Sigmoid colon (tissue), 7 donors: Measurements from ENCODE around the gene NRL. TPM values are rescaled to one million over a fixed set of nuclear protein-coding genes. Genes with fewer than 3 reads are reported as not detected.
A peak's percentile ranks its signal among the peaks of the same experiment; 100 is the strongest.
"Not testable (repeated sequence)": the region's sequence is repeated elsewhere in the genome, so short reads cannot be mapped to it uniquely, and the experiment has no call there.

Experiments
- DNase-seq: peaks from one replicate; pipeline ENCODE4 v3.0.0-alpha.2; 2019
- H3K27ac ChIP-seq, 4 donors: fragments of 200-600 bp; sonication (generic); one replicate each; pipeline ENCODE4 v1.5.1; 2016 to 2019; ENCODE audit warnings: mild to moderate bottlenecking in 1 of 4
- H3K27me3 ChIP-seq, 3 donors: fragments of 200-600 bp; sonication (generic); one replicate each; pipeline ENCODE4 v1.5.1; 2019; ENCODE audit warnings: mild to moderate bottlenecking in 1 of 3
- H3K36me3 ChIP-seq, 4 donors: fragments of 200-600 bp; sonication (generic); one replicate each; pipeline ENCODE4 v1.5.1; 2016 to 2019
- H3K4me1 ChIP-seq, 4 donors: fragments of 200-600 bp; sonication (generic); one replicate each; pipeline ENCODE4 v1.5.1; 2017 to 2019
- H3K4me3 ChIP-seq, 4 donors: fragments of 200-600 bp; sonication (generic); one replicate each; pipeline ENCODE4 v1.5.1; 2017 to 2019; ENCODE audit warnings: mild to moderate bottlenecking in 2 of 4, moderate library complexity in 1 of 4
- H3K9me3 ChIP-seq, 4 donors: fragments of 200-600 bp in 3 of 4; sonication (generic) in 3 of 4; one replicate each; pipeline versions ENCODE4 v1.5.1 to v1.6.1; 2013 to 2019
- CTCF ChIP-seq, 4 experiments: fragments of 450-650 bp in 3 of 4; fragments of 200-600 bp in 1 of 4; IDR thresholded peaks; one replicate each; pipeline ENCODE4 v1.5.1; 2016 to 2019; ENCODE audit warnings: antibody characterized with exemption in 4 of 4, mild to moderate bottlenecking in 3 of 4, moderate library complexity in 2 of 4
- EP300 ChIP-seq, 4 donors: sonication (generic); formaldehyde crosslinking; IDR thresholded peaks; one replicate each; pipeline ENCODE4 v1.6.1; 2017; ENCODE audit warnings: antibody characterized with exemption in 4 of 4
- POLR2A ChIP-seq, 2 donors: fragments of 450-650 bp; IDR thresholded peaks; one replicate each; pipeline ENCODE4 v1.6.1; 2016; ENCODE audit warnings: antibody characterized with exemption in 2 of 2, mild to moderate bottlenecking in 2 of 2, moderate library complexity in 2 of 2
- POLR2AphosphoS5 ChIP-seq, 4 donors: sonication (generic); formaldehyde crosslinking; IDR thresholded peaks; one replicate each; pipeline ENCODE4 v1.6.1; 2017; ENCODE audit warnings: antibody characterized with exemption in 4 of 4
- WGBS, 2 donors: extraction: QIAGEN DNeasy Blood & Tissue Kit; methylation state at CpG; one replicate each; pipeline ENCODE4 v1.1.7; 2013; 5-methylcytosine and 5-hydroxymethylcytosine counted together
- intact Hi-C: fragments of 100-400 bp; cut with DNase I; formaldehyde crosslinking; loops from one replicate; pipeline ENCODE4 v1.15.1; 2023
- polyA plus RNA-seq, 3 donors: library from polyadenylated mRNA; stranded (reverse); fragments of 200-250 nt; gene quantifications; one replicate each; pipeline ENCODE4 v1.2.3, GENCODE V29; 2013
- total RNA-seq, 4 donors: library from RNA; depleted of rRNA; stranded (reverse); fragments of >200 nt; gene quantifications; one replicate each; pipeline ENCODE4 v1.1.0, GENCODE V29; 2016
- donor health status: healthy with polysubstance abuse.
- donor health status: Bipolar disorder and iron deficiency.
- donor health status: healthy.

NRL gene
- total and polyA plus RNA-seq, 7 donors: 0.71 to 2.9 (median 1.8) TPM

- WGBS, 2 donors: 76 to 86% methylated on average over 9 of the region's 9 CpGs
- no peaks in the 10 kb centered on the region for H3K36me3 ChIP-seq
- H3K4me3 ChIP-seq: no peak overlapping the region
- H3K9me3 ChIP-seq: no peaks in the 10 kb centered on the region
- no peak for TF ChIP-seq POLR2AphosphoS5 (IDR thresholded peaks at IDR 0.05)
- no peak for TF ChIP-seq CTCF (IDR thresholded peaks at IDR 0.05)
- no peak for TF ChIP-seq EP300 (IDR thresholded peaks at IDR 0.05)
- no peak for TF ChIP-seq POLR2A (IDR thresholded peaks at IDR 0.05)
- no peak overlapping the region for H3K27ac ChIP-seq
- H3K27me3 ChIP-seq: no peaks in the 10 kb centered on the region
- intact Hi-C loops: loop anchor here (10.0 kb wide), 1 partner anchor 555 kb away; the partner anchor contains the start of genes THTPA and ZFHX2
- peaks cover 0 to 14% (median 5%) of the 10 kb centered on the region in 4 donors for H3K4me1 ChIP-seq
- DNase-seq: no peak
Observed at GRCh38 chr14:24110060-24110459, 4.7 kb downstream of the NRL start.

GRCh38 chr14:24108336-24108874 is 6.3 kb downstream of the NRL start:
- intact Hi-C loops: loop anchor here (1.0 to 5.0 kb wide), 2 partner anchors 50 to 96 kb away; no protein-coding TSS in a partner anchor
- H3K4me3 ChIP-seq: no peak overlapping the region
- peaks cover 0 to 12% (median 2%) of the 10 kb centered on the region in 4 donors for H3K4me1 ChIP-seq
- H3K27me3 ChIP-seq: no peaks in the 10 kb centered on the region
- H3K27ac ChIP-seq: peak overlapping the region in 1 of 4 donors; percentile 0
- TF ChIP-seq CTCF (IDR thresholded peaks at IDR 0.05): no peak
- TF ChIP-seq POLR2AphosphoS5 (IDR thresholded peaks at IDR 0.05): no peak
- no peak for TF ChIP-seq POLR2A (IDR thresholded peaks at IDR 0.05)
- TF ChIP-seq EP300 (IDR thresholded peaks at IDR 0.05): no peak
- no peaks in the 10 kb centered on the region for H3K9me3 ChIP-seq
- 38 to 50% methylated on average over 5 of the region's 5 CpGs for WGBS, 2 donors
- DNase-seq: no peak
- H3K36me3 ChIP-seq: no peaks in the 10 kb centered on the region

GRCh38 chr14:24106672-24107271 is 8.0 kb downstream of the NRL start:
- WGBS, 2 donors: 91% methylated on average over 4 of the region's 4 CpGs
- intact Hi-C loops: loop anchor here (1.0 to 5.0 kb wide), 2 partner anchors 12 to 94 kb away; partner anchors contain the start of gene PCK2
- TF ChIP-seq POLR2A (IDR thresholded peaks at IDR 0.05) (no peak), POLR2AphosphoS5 (IDR thresholded peaks at IDR 0.05) (no peak), CTCF (IDR thresholded peaks at IDR 0.05) (no peak)

GRCh38 chr14:24105609-24106239 is 9.0 kb downstream of the NRL start:
- not testable (repeated sequence) for H3K4me1 ChIP-seq, DNase-seq, H3K27ac ChIP-seq, H3K36me3 ChIP-seq, H3K27me3 ChIP-seq, H3K9me3 ChIP-seq, H3K4me3 ChIP-seq
- intact Hi-C loops: loop anchor here (5.0 kb wide), 1 partner anchor 93 kb away; no protein-coding TSS in a partner anchor
- WGBS, 2 donors: 91 to 93% methylated on average over 8 of the region's 8 CpGs

More at GRCh38 chr14:24106672-24107271, 8.0 kb downstream of the NRL start:
- H3K36me3 ChIP-seq: no peaks in the 10 kb centered on the region
- peaks cover 0 to 9% (median 0%) of the 10 kb centered on the region in 4 donors for H3K4me1 ChIP-seq
- no peaks in the 10 kb centered on the region for H3K27me3 ChIP-seq
- no peak for DNase-seq
- no peak overlapping the region for H3K27ac ChIP-seq
- no peak overlapping the region for H3K4me3 ChIP-seq
- H3K9me3 ChIP-seq: no peaks in the 10 kb centered on the region

GRCh38 chr14:24103451-24103850 is 11.3 kb downstream of the NRL start:
- Histone ChIP-seq H3K9me3 (no peaks in the 10 kb centered on the region), H3K27ac (no peak overlapping the region), H3K4me1 (peaks cover 0 to under 1% (median 0%) of the 10 kb centered on the region in 4 donors), H3K27me3 (no peaks in the 10 kb centered on the region), H3K36me3 (peaks cover 0 to 9% (median 0%) of the 10 kb centered on the region in 4 donors), H3K4me3 (no peak overlapping the region)
- DNase-seq: no peak
- 95% methylated on average over 13 of the region's 13 CpGs for WGBS, 2 donors
- intact Hi-C loops: no loop called here
- TF ChIP-seq CTCF (IDR thresholded peaks at IDR 0.05): no peak
- TF ChIP-seq POLR2AphosphoS5 (IDR thresholded peaks at IDR 0.05): no peak
- no peak for TF ChIP-seq EP300 (IDR thresholded peaks at IDR 0.05)
- no peak for TF ChIP-seq POLR2A (IDR thresholded peaks at IDR 0.05)
